Measurements from ENCODE around the gene SRP14.

The SRP14 gene

GRCh38 chr15:40067921-40068624 is 29.1 kb upstream of the SRP14 start:
- DNase-seq = no peak

- no peak for DNase-seq
Measured at GRCh38 chr15:40066589-40066988, 27.6 kb upstream of the SRP14 start.

GRCh38 chr15:40065166-40065565 is 26.2 kb upstream of the SRP14 start:
- no peak for DNase-seq

- peak; percentile 29 for DNase-seq
Measured at GRCh38 chr15:40064231-40064894, 25.4 kb upstream of the SRP14 start.

- no peak for DNase-seq
Measured at GRCh38 chr15:40063563-40064011, 24.6 kb upstream of the SRP14 start.

GRCh38 chr15:40062816-40063562 is 24.0 kb upstream of the SRP14 start:
- no peak for DNase-seq

GRCh38 chr15:40061212-40061901 is 22.4 kb upstream of the SRP14 start:
- no peak for DNase-seq

- DNase-seq = no peak
Measured at GRCh38 chr15:40060236-40060961, 21.4 kb upstream of the SRP14 start.

GRCh38 chr15:40059821-40060220 is 20.8 kb upstream of the SRP14 start:
- DNase-seq = no peak

GRCh38 chr15:40058476-40059140 is 19.6 kb upstream of the SRP14 start:
- DNase-seq = peak; percentile 27

- DNase-seq = peak; percentile 44
Measured at GRCh38 chr15:40055576-40056293, 16.8 kb upstream of the SRP14 start.

GRCh38 chr15:40054855-40055575 is 16.0 kb upstream of the SRP14 start:
- DNase-seq = peak; percentile 63

GRCh38 chr15:40054605-40054854 is 15.5 kb upstream of the SRP14 start:
- DNase-seq = no peak

GRCh38 chr15:40053831-40054604 is 15.0 kb upstream of the SRP14 start:
- peak; percentile 37 for DNase-seq

GRCh38 chr15:40053079-40053830 is 14.3 kb upstream of the SRP14 start:
- no peak for DNase-seq

- no peak for DNase-seq
Measured at GRCh38 chr15:40052604-40053003, 13.6 kb upstream of the SRP14 start.

- DNase-seq = no peak
Measured at GRCh38 chr15:40051616-40052415, 12.8 kb upstream of the SRP14 start.

- DNase-seq = no peak
Measured at GRCh38 chr15:40050788-40051470, 11.9 kb upstream of the SRP14 start.

Data from CD4-positive, alpha-beta T cell treated with Interleukin-6 for 4 hours (primary cell).